Inflammatory macrophage (primary cell): ENCODE data around the gene CELSR1.
"Not testable (repeated sequence)": the region's sequence is repeated elsewhere in the genome, so short reads cannot be mapped to it uniquely, and the experiment has no call there.

Experiments used
- DNase-seq, 2 donors: peaks; one replicate each; pipeline ENCODE4 v3.0.0-alpha.2; 2020 to 2022

The CELSR1 gene

GRCh38 chr22:46479046-46479445 lies 58.4 kb downstream of the CELSR1 start:
- no peak for DNase-seq

- no peak for DNase-seq
Measured at GRCh38 chr22:46478083-46478551, 59.3 kb downstream of the CELSR1 start.

- DNase-seq: peak; percentile 68 to 73
Measured at GRCh38 chr22:46476547-46476941, 60.9 kb downstream of the CELSR1 start.

- DNase-seq: no peak
Measured at GRCh38 chr22:46473896-46474557, 63.4 kb downstream of the CELSR1 start.

- no peak for DNase-seq
Measured at GRCh38 chr22:46473021-46473779, 64.2 kb downstream of the CELSR1 start.

GRCh38 chr22:46472722-46473016 lies 64.8 kb downstream of the CELSR1 start:
- no peak for DNase-seq

GRCh38 chr22:46471901-46472721 lies 65.3 kb downstream of the CELSR1 start:
- DNase-seq: no peak

- DNase-seq: not testable (repeated sequence)
Measured at GRCh38 chr22:46471330-46471729, 66.1 kb downstream of the CELSR1 start.

- no peak for DNase-seq
Measured at GRCh38 chr22:46469711-46470110, 67.7 kb downstream of the CELSR1 start.

- DNase-seq: no peak
Measured at GRCh38 chr22:46467006-46467405, 70.4 kb downstream of the CELSR1 start.

- no peak for DNase-seq
Measured at GRCh38 chr22:46466255-46466676, 71.2 kb downstream of the CELSR1 start.

- DNase-seq: no peak
Measured at GRCh38 chr22:46465793-46466192, 71.6 kb downstream of the CELSR1 start.

GRCh38 chr22:46465345-46465720 lies 72.1 kb downstream of the CELSR1 start:
- no peak for DNase-seq

- DNase-seq: no peak
Measured at GRCh38 chr22:46464701-46465344, 72.6 kb downstream of the CELSR1 start.

- no peak for DNase-seq
Measured at GRCh38 chr22:46464296-46464695, 73.1 kb downstream of the CELSR1 start.

- no peak for DNase-seq
Measured at GRCh38 chr22:46463435-46464227, 73.8 kb downstream of the CELSR1 start.

GRCh38 chr22:46462726-46463371 lies 74.6 kb downstream of the CELSR1 start:
- no peak for DNase-seq

- no peak for DNase-seq
Measured at GRCh38 chr22:46461566-46462180, 75.7 kb downstream of the CELSR1 start.

- DNase-seq: no peak
Measured at GRCh38 chr22:46460857-46461256, 76.6 kb downstream of the CELSR1 start.

GRCh38 chr22:46459347-46460065 lies 77.9 kb downstream of the CELSR1 start:
- no peak for DNase-seq
